UCSD-AML1 (cell line): ENCODE results near the gene RAB11FIP4.

Source experiments
- DNase-seq: peaks from one replicate; lab custom pipeline; 2025; ENCODE audit not compliant: unreplicated experiment; lab: John Stamatoyannopoulos, UW

Gene RAB11FIP4

DNA sequence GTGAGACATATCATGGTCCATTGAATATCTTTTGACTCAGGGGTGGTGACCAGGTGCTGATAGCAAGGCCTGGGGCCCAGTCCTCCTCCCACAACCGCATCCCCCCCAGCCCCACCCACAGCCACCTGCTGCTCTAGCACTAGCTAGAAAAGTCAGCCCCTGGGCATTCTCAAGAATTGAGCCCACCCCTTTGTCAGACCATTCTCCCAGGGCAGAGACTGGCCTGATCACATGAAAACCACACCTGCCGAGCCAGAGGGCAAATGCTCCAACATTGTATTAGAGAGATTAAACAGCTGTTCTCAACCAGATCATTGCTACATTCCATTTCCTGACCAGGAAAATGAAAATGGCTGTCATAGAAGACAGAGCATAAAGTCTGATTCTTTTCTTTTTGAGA lies 62.4 kb downstream of the RAB11FIP4 start:
- no peak for DNase-seq

DNA sequence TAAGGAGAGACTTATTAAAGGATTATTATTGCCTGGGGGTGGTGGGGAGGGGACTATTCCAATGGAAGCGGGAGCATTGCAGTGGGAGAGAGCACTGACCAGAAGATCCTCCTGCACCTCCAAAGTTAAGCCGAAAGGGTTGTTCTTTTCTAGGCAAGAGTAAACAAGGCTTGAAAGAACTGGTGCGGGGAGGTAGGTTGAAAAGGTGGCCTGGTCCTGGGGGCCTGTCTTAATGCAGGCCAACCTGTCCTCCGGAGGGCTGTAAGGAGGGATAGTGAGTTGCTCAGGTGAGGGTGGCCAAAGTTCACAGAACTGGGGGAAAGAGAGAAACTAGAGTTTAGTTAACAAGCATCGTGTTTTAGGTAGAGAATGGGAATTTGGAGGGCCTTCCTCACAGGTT lies 65.3 kb downstream of the RAB11FIP4 start:
- DNase-seq: no peak

DNA sequence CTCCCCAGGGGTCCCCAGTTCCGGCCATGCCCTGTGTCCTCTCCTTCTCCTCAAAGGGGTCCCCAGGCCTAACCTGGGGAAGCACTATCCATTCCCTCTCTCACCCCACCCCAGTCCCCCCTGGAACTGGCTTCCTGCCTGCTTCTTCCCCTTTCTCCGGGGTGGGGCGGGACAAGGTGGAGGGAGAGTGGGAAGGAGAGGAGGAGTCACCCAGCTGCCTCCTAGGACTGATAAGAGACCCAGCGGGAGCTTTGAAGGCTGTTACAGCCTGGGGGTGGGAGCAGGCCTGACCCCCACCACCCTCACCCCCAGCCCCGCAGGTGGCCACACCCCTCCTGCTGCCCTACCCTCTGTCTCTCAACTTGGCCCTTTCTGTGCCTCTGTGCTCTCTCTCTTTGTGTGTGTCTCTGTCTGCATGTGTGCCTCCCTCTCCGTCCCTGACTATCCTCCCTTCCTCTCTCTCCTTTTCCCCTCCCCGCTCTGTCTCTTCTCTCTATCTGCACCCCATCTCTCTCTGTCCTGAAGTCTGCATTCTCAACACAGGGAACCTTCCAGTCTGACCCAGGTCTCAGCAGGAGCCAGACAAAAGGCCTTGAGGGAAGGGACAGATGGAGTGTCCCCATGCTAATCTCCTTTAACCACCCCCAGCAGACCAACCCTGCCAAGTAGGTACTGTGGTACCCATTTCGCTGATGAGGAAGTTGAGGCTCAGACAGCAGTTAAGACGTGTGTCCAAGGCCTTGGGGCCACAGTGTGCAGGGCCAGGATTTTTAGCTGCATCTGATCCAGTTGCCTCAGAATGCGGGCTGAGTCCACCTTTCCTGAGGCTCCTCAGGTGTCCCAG lies 66.1 kb downstream of the RAB11FIP4 start:
- no peak for DNase-seq

DNA sequence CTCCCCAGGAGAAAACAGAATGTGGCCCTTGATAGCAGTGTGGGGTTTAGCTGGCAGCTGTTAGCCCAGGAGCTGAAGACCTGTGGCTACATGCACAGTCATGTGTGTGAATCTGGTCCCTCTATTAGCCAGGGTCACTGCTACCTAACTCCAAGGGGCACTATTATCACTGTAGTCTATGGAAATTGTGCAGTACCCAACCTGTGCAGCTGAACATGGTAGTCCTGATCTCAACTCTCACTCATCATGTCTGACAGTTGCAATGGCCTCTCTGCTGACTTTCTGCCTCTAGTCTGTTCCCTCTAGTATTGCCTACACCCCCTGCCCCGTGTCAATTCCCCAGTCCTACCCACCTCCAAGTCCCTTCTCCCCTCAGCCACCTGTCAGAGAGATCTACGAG lies 67.4 kb downstream of the RAB11FIP4 start:
- no peak for DNase-seq

DNA sequence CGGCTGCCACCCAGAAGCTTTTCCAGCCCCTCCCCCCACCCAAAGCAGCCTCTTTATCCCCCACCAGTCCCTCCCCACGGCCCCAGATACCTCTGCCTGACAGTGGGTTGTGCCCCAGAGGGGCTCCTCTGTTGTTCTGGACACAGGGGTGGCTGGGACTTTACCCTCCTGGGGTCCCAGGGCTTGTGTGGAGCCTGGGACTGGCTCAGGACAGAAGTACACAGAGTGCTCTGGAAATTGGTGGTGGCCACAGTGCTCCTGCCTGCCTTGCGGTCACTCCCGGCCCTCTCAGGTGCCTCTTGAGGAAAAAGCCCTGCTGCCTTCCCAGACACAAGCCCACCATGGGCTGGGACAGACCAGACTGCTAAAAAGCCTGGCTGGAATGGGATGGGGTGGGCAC lies 68.2 kb downstream of the RAB11FIP4 start:
- DNase-seq: no peak

DNA sequence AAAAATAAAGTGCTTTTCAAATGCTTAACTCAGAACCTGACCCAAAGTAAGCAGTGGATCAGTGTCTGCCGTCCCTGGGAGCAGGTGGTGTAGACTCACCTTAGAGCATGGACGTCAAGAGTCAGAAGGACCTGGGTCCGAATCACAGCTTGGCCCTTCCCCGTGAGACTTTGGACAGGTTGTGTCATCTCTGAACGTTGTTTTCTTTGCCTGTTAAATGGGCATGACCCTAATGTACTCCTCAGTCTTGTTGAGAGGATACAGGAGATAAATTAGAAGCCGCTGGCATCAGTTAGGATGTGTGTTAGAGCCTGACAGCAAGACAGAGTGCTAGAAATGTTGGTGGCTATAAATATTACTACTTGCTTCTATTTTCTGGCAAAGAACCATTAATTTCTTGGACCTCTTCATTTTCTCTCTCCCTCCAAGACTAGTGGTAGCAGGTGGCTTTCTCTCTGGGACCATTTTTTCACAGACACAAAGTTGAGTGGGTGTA lies 68.8 kb downstream of the RAB11FIP4 start:
- no peak for DNase-seq

DNA sequence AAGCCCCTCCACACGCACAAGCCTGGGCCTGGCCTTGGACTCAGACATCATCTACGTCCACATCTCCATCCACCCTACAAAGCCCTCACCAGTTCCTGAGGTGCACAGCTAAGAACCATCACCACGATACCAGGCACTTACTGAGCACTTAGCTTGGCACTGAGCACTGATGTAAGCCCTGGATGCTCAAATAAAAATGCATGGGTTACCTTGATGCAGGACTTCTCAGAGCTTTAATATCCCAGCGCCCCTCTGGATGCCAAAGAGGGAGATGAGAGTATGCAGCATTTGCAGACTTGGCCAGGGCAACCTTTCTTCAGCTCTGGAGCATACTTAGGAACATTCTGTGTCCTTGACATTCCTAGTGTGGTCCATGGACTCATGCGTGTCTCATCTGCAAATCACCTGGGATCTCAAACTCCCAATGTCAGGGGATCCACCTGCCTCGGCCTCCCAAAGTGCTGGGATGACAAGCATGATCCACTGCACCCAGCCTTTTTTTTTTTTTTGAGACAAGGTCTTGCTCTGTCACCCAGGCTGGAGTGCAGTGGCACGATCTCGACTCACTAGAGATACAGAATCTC lies 69.8 kb downstream of the RAB11FIP4 start:
- no peak for DNase-seq

DNA sequence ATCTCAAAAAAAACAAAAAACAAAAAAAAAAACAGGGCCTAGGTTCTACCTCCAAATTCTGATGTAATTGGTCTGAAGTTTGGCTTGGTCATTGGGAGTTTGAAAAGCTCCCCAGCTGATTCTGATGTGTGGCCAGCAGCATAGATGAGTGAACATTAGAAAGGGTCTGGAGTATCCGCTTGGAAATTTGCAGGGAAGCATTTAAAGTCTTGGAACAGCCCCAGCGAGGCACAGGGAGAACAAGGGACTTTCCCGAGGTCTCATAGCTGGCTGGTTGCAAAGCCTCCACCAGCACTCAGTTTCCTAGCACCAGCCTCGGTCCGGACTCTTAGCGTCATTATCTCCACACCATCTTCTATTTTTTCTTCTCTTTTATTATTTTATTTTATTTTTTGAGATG lies 70.8 kb downstream of the RAB11FIP4 start:
- DNase-seq: no peak

DNA sequence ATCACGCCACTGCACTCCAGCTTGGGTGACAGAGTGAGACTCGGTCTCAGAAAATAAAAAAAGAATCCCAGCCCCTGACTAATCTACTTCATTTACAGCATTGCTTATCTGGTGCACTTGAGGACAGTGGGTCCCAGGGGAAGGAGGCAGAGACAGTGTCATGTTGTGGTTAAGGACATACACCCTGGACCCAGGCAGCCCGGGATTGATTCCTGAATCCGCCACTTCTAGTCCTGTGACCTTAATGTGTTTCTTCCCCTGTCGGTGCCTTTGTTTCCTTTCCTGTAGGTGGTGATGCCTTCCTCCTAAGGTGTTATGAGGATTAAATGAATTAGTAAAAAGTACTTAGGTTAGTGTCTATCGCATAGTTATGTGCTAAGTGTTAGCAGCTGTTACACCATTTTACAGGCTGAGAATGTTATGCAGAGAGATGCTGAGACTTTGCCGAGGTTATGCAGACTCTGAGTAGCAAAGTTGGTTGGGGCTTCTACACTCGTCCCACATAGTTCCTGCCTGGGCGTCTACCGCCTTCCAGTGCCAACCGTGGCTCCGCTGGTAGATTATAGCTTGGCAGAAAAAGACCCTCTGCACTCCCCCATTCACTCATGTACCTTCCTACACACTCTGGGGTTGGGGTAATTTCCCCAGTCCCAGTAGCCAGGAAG lies 74.8 kb downstream of the RAB11FIP4 start:
- no peak for DNase-seq

DNA sequence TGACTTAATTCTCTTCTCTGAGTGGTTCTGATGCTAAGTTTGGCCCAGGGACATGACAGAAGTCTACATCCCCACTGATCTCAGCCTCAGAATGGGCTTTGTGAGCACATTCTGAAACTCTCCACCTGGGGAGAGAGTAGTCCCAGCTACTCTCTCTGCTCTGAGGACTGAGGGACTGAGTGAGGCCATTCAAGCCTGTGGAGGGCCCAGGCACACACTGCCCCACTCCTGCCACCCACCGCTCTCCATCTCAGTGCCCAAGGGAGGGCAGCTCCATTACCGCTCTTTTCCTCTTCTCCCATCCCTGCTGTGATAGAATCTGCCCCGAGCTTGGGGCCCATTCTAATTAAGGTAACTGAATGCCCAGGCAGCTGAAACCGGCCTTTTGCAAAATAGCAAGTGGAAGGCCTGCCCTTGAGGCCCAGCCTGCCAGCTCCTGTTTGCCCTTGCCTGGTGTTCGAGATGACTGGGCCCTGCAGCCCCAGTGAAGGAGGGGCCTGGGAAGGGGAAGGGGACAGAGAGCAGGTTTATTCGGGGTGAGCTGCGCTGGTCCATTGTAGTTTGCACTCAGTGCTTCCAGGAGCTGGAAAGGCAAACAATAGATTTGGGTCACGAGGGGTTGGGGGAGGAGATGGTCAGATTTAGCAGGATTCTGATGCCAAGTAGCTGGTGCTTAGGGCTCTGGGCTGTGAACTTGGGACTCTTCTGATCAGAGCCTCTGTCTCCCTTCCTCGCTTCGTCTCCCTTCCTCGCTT lies 76.2 kb downstream of the RAB11FIP4 start:
- no peak for DNase-seq

DNA sequence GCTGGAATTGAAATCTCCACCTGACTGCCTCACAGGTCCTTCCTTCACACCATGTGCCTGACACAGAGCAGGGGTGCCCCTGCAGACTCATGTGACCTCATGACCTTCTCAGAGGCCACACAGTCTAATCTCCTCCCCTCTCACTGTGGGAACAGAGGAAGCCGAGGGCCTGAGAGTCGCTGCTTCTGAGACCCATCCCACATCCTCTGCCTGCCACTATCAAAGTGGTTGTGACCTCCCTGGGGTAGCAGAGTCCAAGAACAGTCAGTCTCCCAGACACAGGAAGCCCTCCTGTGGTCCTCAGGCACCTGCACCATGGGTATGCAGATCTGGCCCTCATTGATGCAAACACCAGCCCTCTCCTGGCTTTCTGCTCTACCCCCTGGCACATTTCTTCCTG lies 78.5 kb downstream of the RAB11FIP4 start:
- DNase-seq: no peak

DNA sequence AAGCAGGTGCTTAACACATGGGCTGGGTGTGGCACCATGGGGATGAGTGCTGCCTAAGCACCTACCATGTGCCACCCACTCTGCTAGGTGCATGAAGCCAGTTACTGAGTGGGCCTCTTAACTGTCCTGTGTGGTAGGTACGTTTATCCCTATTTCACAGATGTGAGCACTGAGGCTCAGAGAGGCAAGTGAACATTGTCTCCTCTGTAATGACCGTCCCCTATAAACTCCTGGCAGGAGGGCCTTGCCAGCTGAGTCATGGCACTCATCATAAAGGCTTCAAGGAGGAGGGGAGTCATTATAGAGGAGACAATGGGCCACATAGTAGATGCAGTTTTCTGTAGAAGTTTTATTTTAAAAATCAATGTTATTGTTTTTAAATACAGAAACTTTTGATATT lies 79.1 kb downstream of the RAB11FIP4 start:
- DNase-seq: no peak

DNA sequence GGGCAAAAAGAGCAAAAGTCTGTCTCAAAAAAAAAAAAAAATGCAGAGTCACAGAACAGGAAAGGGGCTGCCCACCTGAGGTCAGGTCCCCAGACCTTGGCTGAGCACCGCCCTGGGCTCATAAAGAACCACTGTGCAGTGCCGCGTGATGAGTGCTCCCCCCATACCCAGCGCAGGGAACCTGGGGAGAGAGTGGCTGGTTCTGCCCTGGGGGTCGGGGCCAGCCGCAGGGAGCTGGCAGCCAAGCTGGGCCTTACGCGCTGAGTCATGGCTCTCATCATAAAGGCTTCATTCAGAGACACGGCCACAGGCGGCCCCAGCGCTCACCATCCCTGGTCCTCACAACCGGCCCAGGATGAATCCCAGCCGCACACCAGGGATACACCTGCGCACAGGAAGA lies 80.7 kb downstream of the RAB11FIP4 start:
- no peak for DNase-seq

DNA sequence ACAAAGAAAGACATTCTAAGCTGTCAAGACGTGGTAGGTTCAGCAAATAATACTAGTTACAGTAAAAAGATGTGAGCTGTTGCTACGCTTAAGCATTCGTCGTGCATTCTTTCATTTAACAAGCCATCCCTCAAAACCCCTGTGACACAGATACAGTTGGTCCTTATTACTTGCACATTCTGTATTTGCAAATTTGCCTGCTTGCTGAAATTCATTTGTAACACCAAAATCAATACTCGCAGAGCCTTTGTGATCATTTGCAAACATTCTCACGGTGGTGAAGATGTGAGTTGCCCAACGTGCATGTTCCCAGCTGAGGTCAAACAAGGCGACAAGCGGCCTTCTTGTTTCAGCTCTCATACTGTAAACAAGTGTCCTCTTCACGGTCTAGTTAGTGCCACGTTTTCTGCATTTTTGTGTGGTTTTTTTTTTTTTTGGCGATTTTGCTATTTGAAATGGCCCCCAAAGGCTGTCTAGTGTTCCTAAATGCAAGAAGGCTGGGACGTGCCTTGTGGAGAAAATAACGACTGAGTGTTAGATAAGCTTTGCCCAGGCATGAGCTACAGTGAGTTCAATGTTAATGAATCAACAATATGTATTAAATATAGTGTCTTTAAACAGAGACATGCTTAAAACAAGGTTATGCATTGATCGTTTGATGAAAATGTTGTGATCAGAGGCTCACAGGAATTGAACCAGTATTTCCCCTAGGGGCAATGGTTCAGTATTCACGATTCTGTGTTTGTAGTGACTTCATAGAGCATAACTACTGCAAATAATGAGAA lies 84.1 kb downstream of the RAB11FIP4 start:
- no peak for DNase-seq

DNA sequence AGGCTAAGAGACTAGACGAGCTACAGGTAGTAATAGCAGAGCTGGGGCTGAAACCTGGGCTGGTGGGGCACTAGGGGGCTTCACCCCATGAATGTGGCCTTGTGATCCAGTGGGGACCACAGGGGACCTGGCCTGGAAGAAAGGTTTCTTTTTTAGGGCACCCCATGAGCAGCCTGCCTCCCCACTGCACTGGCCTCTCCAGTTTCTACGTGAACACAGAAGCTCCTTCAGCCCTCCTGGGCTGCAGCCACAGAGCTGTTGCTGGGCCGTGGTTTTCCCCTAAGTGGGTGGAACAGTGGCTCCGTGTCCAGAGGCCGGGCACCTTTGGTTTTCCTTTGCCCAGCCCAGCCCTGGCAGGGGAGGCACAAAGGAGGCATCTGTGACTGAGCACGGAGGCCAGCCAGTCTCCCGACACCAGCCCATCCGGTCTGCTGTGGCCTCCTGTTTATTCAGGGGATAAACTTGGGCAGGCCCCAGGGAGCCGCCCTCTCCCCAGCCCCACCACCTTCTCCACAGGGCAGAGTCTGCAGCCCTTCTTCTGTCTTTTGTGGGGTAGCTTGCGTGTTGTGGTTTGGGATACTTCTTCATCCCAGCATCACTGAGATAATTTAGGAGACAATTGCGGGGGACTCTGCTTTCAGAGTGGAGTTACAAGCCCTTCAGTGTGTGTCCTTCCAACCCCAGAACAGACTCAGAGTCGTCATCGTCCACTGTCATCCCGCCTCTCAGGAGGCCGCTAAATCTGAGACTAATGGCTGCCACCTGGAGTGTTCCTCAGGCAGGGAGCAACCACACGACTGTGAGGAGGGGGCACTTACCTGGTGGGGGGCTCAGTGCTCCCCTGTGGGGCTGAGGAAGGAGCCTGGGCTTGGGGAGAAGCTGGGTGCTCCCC lies 85.3 kb downstream of the RAB11FIP4 start:
- DNase-seq: no peak

DNA sequence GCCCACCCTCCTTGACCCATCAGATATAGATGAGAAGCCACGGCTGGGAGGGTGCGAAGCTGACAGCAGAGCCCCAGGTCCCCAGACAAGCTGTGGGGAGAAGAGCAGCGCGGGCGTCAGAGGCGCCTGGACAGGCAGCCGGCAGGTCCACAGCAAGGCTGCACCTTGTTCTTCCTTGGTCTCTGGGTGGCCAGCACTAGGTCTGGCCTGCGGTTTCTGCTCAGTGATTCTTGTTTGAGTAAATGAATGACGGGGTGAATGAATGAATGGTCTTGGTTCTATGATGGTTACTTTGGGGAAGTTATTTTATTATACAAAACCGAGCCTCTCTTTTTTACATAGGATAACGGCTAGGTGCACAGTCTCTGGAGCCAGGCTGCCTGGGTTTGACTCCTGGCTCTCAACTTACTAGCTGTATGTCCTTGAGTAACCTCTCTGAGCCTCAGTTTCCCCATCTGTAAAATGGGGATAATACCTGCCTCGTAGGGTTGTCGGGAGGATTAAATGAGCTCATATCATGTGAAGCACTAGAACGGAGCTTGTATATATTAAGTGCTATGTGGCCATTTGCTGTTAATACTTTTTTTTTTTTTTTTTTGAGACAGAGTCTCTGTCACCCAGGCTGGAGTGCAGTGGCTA lies 86.1 kb downstream of the RAB11FIP4 start:
- no peak for DNase-seq

DNA sequence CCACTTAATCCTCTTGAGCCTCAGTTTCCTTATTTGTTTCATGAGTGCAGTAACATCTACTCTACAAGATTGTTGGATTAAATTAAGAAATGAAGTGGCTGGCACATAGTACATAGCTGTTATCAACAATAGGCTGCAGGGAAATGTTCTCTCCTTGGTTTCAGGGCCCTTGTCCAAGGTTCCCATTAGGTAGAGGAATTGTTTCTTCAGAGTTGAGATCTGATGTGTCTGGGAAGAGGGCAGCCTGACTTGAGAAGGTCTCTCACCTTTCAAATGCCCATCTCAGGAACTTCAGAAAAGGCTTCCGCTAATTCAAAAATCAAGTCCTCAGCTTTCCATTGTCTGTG lies 87.6 kb downstream of the RAB11FIP4 start:
- no peak for DNase-seq

DNA sequence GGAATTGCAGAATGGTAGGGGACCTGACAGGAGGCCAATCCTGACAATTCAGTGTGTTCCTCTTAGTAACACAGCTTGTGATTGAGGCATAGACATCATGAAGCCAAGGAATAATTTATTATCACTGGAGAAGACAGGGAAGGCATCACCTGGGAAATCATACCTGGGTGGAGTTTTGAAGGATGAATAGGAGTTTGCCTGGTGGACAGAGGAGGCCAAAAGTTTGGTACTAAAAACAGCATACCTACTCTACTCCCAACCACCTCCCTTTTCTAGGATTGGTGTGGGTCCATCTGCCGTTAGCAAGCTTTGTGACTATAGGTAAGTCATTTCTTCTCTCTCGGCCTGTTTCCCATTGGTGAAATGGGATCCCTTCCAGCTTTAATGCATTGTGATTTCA lies 88.0 kb downstream of the RAB11FIP4 start:
- DNase-seq: no peak

DNA sequence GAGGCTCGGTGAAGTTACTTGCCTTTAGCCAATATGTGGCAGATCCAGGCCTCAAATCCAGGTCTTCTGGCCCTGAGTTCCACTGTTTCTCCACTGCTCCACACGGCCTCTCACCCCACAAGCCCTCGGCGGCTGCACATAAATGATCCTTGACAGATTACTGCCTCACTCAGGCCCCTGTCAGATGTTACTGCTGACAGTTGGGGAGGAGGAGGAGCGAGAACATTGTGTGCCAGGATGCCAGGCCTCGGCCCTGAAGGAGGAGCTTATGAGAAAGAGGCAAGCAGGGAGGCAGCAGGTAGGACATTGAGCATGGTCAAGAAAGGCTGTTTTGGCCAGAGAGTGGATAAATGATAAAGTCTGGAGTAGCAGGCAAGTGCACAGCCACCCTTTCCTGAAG lies 88.6 kb downstream of the RAB11FIP4 start:
- no peak for DNase-seq
